ENCODE data around the gene CDC42BPB. TPM values are rescaled to one million over a fixed set of nuclear protein-coding genes. Genes with fewer than 3 reads are reported as not detected.

CDC42BPB gene
- total RNA-seq, 1 donor from 2014 or later = 116 TPM

GRCh38 chr14:103086771-103087342 is 29.5 kb upstream of the CDC42BPB start:
- Mint-ChIP-seq H3K36me3 (ENCODE audit: low read depth, unreplicated experiment) (no peaks in the 10 kb centered on the region), H3K9me3 (ENCODE audit: unreplicated experiment) (no peaks in the 10 kb centered on the region), H3K27ac (ENCODE audit: unreplicated experiment) (no peak overlapping the region), H3K27me3 (ENCODE audit: low read depth, unreplicated experiment) (peaks cover 31% of the 10 kb centered on the region), H3K4me1 (ENCODE audit: low read depth, unreplicated experiment) (no peaks in the 10 kb centered on the region), H3K4me3 (ENCODE audit: unreplicated experiment) (no peak overlapping the region)
- Histone ChIP-seq H3K27me3 (ENCODE audit: insufficient read depth, low read length) (peaks cover 15% of the 10 kb centered on the region), H3K36me3 (ENCODE audit: insufficient read depth, low read length) (no peaks in the 10 kb centered on the region), H3K4me1 (ENCODE audit: insufficient read depth, low read length) (peaks cover 6% of the 10 kb centered on the region), H3K9ac (ENCODE audit: low read length) (no peak overlapping the region), H4K20me1 (ENCODE audit: insufficient read depth, low read length) (no peaks in the 10 kb centered on the region), H2AFZ (ENCODE audit: low read depth, low read length) (no peak overlapping the region), H3K27ac (ENCODE audit: low read depth, low read length) (no peak overlapping the region), H3K9me3 (ENCODE audit: insufficient read depth, low read depth, low read length) (no peaks in the 10 kb centered on the region), H3K4me3 (ENCODE audit: insufficient read depth, low read depth, low read length) (no peak overlapping the region), H3K79me2 (ENCODE audit: insufficient read depth, low read length) (no peaks in the 10 kb centered on the region), H3K4me2 (ENCODE audit: low read length) (no peak overlapping the region)
- FAIRE-seq = no peak
- no peak for DNase-seq (ENCODE audit: low read depth)
- TF ChIP-seq EZH2 (IDR thresholded peaks at IDR 0.05; ENCODE audit: insufficient read depth, low read length) (no peak), CTCF (IDR thresholded peaks at IDR 0.05; ENCODE audit: insufficient read depth, low read depth, low read length) (no peak)

- H3K27ac ChIP-seq (ENCODE audit: low read depth, low read length) = no peak overlapping the region
- Mint-ChIP-seq H3K27me3 (ENCODE audit: low read depth, unreplicated experiment) (peaks cover 25% of the 10 kb centered on the region), H3K4me3 (ENCODE audit: unreplicated experiment) (no peak overlapping the region), H3K4me1 (ENCODE audit: low read depth, unreplicated experiment) (no peaks in the 10 kb centered on the region), H3K27ac (ENCODE audit: unreplicated experiment) (no peak overlapping the region), H3K9me3 (ENCODE audit: unreplicated experiment) (no peaks in the 10 kb centered on the region), H3K36me3 (ENCODE audit: low read depth, unreplicated experiment) (no peaks in the 10 kb centered on the region)
- no peak overlapping the region for H3K4me3 ChIP-seq (ENCODE audit: insufficient read depth, low read depth, low read length)
- H3K4me2 ChIP-seq (ENCODE audit: low read length) = no peak overlapping the region
- no peaks in the 10 kb centered on the region for H3K9me3 ChIP-seq (ENCODE audit: insufficient read depth, low read depth, low read length)
- no peaks in the 10 kb centered on the region for H4K20me1 ChIP-seq (ENCODE audit: insufficient read depth, low read length)
- no peak for FAIRE-seq
- DNase-seq (ENCODE audit: low read depth) = no peak
- no peaks in the 10 kb centered on the region for H3K79me2 ChIP-seq (ENCODE audit: insufficient read depth, low read length)
- H3K4me1 ChIP-seq (ENCODE audit: insufficient read depth, low read length) = no peaks in the 10 kb centered on the region
- no peaks in the 10 kb centered on the region for H3K36me3 ChIP-seq (ENCODE audit: insufficient read depth, low read length)
- H3K27me3 ChIP-seq (ENCODE audit: insufficient read depth, low read length) = peaks cover 15% of the 10 kb centered on the region
- TF ChIP-seq EZH2 (IDR thresholded peaks at IDR 0.05; ENCODE audit: insufficient read depth, low read length) = no peak
- TF ChIP-seq CTCF (IDR thresholded peaks at IDR 0.05; ENCODE audit: insufficient read depth, low read depth, low read length) = no peak
- no peak overlapping the region for H2AFZ ChIP-seq (ENCODE audit: low read depth, low read length)
- H3K9ac ChIP-seq (ENCODE audit: low read length) = no peak overlapping the region
Measured at GRCh38 chr14:103085106-103086091, 28.1 kb upstream of the CDC42BPB start.
